Suprapubic skin (tissue), 4 donors: Measurements from ENCODE around the gene IMMP2L.

ENCODE experiments used
- EP300 ChIP-seq: sonication (generic); formaldehyde crosslinking; IDR thresholded peaks from one replicate; pipeline ENCODE4 v1.6.1; 2017; ENCODE audit warnings: antibody characterized with exemption
- POLR2A ChIP-seq, 2 donors: fragments of 450-650 bp; IDR thresholded peaks; one replicate each; pipeline ENCODE4 v1.6.1; 2017; ENCODE audit warnings: antibody characterized with exemption in 2 of 2, mild to moderate bottlenecking in 2 of 2, moderate library complexity in 2 of 2
- POLR2AphosphoS5 ChIP-seq, 3 donors: sonication (generic); formaldehyde crosslinking; IDR thresholded peaks; one replicate each; pipeline ENCODE4 v1.6.1; 2017; ENCODE audit warnings: antibody characterized with exemption in 3 of 3
- TF ChIP-seq, protein P1 (sequence below), 2 donors: fragments of 200-600 bp in 1 of 2; fragments of 450-650 bp in 1 of 2; sonication (generic) in 1 of 2; IDR thresholded peaks; one replicate each; pipeline ENCODE4 v1.5.1; 2016 to 2019; ENCODE audit warnings: antibody characterized with exemption in 2 of 2, mild to moderate bottlenecking in 1 of 2, moderate library complexity in 1 of 2

DNA sequence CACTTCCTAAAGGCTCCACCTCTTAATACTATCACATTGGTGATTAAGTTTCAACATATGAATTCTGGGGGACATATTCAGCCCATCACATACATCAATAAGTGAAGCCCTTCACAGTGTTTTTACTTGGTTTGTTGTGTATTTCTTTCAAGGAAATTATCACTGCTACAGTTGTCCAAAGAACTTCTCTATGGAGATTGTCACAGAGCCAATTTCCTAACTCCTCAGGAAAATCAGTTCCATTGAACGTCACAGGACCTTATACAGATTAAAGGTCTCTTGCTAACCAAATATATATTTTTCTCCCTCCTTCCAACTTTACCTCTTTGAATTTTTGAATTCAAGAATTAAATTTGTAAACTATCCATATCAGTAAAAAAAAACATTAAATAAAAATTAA lies 357.0 kb downstream of the IMMP2L start:
- TF ChIP-seq POLR2AphosphoS5 (IDR thresholded peaks at IDR 0.05) (no peak), POLR2A (IDR thresholded peaks at IDR 0.05) (no peak), EP300 (no peak)
- TF ChIP-seq, protein P1, sequence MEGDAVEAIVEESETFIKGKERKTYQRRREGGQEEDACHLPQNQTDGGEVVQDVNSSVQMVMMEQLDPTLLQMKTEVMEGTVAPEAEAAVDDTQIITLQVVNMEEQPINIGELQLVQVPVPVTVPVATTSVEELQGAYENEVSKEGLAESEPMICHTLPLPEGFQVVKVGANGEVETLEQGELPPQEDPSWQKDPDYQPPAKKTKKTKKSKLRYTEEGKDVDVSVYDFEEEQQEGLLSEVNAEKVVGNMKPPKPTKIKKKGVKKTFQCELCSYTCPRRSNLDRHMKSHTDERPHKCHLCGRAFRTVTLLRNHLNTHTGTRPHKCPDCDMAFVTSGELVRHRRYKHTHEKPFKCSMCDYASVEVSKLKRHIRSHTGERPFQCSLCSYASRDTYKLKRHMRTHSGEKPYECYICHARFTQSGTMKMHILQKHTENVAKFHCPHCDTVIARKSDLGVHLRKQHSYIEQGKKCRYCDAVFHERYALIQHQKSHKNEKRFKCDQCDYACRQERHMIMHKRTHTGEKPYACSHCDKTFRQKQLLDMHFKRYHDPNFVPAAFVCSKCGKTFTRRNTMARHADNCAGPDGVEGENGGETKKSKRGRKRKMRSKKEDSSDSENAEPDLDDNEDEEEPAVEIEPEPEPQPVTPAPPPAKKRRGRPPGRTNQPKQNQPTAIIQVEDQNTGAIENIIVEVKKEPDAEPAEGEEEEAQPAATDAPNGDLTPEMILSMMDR (IDR thresholded peaks at IDR 0.05): no peak
